GM18907 (cell line): ENCODE measurements around the gene COPG2.
A peak's percentile ranks its signal among the peaks of the same experiment; 100 is the strongest.

Experiments used
- ATAC-seq: cut with Tn5 transposase; IDR thresholded peaks from one replicate; pipeline ENCODE4 v1.9.1; 2021; ENCODE audit warnings: mild to moderate bottlenecking, moderate library complexity; ENCODE audit not compliant: unreplicated experiment

COPG2 gene

DNA sequence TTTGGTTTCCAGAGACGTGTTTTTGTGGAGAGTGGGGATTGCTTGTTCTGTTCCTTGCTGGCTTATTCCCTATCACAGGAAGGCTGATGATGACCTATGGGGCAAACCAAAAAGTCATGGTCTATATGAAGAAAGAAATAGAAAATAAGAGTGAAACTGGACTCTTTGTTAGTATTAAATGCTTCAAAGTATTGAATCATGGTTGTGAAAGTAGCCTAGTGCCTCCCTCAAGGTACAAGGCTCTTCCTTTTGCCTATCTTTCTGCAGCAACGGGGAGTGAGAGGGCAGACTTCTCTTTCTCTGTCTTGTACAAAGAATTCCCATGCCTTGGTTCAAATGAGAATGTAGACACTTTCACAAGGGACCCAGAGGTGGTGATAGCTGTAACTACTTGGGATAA, 167.6 kb downstream of the COPG2 start:
- ATAC-seq: no peak

DNA sequence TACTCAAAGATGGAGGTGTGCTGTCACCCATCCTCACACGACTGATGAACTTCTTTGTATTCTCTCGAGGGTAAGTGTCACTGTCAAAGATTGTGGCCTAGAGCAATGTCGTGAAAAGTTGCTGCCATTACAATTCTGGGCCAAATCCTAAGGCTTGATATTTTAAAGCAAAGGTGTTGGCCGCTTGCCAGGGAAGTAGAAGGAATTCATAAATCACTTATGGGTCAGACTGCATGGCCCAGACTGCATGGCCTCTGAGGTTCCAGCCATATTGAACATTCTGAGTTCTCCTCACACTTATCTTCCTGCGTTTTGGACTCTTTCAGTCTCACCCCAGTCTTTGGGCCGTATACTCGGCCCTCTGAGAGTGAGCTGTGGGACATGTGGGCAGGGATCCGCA, 168.1 kb downstream of the COPG2 start:
- ATAC-seq: no peak

DNA sequence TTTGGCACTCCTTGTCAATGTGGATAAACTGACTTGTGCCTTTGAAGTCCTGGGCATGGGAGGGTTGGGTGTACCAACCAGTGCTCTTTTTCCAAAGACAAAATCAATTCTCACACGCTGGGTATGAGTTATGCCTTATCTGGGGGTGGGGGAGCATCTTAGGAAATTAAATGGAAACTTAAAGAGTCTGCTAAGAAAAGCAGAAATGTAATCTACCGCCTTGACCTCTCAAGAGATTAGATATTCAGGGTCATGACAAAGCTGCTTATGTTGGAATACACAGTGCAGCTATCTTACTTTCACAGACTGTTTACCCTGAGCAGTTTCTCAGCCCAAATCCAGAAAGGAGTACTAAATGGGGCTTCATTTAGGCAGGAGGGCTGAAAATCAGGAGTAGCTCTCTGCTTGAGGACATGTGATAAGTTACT, 174.1 kb downstream of the COPG2 start:
- no peak for ATAC-seq

DNA sequence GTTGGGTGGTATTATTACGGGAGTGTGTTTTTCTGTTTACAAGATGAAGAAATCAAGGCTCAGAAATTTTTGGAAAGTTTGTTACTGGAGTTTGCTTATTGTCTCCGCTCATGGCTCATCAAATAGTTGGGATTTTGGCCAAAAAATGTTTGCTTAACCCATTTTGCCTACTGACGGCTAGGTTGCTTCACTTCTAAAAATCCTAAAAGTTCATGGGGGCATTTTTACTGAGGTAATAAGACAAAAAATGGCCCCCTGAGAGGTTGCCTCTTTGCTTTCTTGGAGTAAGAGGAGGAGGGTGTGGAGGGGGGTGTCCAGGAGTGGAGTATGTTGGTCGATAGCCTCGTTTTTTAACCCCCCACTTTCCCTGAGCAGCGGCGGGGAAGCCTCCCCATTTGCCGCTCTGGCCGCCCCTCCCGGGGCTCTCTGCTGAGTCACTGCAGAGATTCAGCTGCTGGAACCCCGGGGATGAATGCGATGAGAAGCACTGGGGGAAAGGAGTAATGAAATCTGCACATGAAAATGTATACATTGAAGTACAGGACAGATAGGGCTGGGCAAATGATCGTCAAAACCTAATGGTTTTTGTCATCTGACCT, 175.2 kb downstream of the COPG2 start:
- no peak for ATAC-seq

DNA sequence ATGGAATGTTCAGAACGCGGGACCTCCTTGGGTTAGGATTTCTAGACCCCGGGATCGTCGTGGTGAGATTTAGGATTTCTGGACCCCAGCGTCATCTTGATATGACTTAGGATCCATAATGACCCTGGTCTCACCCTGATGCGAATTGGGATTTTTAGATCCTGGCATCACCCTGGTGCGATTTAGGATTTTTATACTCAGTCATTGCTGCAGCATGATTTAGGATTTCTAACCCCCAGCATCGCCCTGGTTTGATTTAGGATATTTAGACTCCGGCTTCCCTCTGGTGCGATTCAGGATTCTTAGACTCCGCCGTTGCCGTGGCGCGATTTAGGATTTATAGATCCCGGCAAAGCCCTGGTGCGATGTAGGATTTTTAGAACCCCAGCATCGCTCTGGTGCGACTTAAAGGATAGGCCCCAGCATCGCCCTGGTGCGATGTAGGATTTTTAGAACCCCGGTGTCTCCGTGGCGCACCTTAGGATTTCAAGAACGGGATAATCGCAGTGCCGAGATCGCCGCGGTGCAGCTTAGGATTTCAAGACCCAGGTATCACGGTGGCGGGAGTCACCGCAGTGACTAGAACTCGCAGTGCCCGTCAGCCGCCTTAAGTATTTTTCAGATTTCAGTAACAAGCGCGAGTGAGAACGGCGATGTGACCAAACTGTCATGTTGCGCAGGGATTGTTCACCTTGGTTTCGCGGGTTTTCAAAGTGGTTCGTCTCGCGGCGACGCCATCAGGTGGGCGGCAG, 175.8 kb downstream of the COPG2 start:
- ATAC-seq: no peak

DNA sequence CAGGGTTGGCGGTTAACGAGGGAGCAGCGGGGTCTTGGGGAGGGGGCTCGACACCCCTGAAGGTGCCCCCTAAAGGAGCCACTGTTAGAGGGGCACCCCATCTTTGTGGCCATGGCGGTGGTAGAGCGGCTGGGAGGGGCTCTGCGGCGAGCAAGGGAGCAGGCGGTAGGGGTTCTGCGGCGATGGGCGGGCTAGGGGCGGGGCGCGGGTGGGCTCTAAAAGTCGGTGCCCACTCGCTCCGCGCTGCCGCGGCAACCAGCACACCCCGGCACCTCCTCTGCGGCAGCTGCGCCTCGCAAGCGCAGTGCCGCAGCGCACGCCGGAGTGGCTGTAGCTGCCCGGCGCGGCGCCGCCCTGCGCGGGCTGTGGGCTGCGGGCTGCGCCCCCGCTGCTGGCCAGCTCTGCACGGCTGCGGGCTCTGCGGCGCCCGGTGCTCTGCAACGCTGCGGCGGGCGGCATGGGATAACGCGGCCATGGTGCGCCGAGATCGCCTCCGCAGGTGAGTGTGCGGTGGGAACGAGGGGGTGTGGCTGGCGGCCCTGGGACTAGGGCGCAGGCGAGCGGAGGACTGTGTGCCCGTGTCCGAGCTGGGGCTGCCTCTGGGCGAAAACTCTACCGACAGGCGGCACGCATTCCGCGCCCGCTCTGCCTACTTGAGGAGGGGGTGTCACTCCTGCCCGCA, 176.6 kb downstream of the COPG2 start, which contains the start of gene MEST:
TSS of gene MEST (plus strand) at position 245 of the 682 bp plus-strand sequence. CDS start at position 474, 229 bp downstream.
- ATAC-seq: no peak

DNA sequence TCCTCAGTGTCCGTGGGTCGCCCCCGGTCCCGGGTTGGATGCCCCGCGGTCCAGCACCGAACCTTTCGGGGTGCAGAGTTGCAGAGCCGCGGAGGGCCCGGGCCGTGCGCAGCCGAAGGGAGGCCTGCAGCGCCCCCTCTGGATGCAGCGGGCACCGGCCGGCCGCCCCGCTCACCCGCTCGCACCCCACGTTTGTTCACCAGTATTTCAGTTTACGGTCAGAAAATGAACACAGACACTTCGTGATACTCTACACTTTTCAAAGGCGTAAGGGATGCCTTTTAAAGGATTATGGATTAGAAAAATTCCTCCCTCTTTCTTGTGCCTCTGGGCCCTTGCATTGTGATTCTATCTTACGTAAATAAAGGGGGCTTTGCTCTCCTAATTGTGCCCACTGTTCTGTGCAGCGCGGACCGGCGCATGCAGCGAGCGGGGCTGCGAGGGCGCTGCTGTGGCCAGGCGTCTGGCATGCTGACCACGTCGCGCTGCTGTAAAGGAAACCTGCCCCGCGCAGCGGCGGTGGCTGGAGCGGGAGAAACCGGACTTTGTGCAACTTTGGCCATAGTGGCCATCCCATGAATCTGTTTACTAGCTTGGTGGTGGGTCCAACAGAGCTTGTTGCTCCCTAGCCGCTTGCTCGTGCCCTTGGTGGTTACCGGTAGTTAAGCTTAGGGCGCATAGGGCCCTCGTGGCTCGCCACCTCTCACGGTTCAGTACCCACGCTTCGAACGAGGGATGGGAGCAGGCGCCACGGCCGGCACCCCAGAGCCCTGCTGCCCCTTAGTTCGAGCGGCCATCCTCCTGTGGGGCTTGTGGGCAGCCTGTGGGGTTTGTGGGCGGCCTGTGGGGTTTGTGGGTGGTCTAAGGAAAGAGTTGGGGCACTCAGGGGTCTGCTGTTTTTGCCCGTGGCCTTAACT, 177.4 kb downstream of the COPG2 start:
- no peak for ATAC-seq

DNA sequence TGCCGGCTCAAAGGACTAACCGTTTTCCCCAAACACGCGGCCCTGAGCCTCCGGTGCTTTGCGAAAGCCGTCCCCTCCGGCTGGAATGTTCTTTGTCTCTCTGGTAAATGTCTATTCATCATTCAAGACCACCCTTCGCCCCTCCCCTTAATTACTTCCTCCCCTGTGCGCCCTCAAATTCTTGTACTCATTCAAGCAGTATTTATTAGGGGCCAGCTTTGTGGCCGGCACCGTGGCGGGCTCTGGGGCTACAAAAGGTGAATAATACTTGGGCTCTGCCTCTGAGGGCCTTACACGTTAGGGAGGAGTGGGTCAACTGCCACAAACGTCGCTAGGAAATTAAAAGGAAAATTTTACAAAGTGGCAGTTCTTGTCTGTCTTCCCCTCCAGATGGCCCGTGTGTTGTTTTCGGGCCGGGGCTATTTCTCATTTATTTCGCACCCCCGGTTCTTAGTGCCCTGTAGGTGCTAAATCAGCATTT, 178.2 kb downstream of the COPG2 start:
- no peak for ATAC-seq

DNA sequence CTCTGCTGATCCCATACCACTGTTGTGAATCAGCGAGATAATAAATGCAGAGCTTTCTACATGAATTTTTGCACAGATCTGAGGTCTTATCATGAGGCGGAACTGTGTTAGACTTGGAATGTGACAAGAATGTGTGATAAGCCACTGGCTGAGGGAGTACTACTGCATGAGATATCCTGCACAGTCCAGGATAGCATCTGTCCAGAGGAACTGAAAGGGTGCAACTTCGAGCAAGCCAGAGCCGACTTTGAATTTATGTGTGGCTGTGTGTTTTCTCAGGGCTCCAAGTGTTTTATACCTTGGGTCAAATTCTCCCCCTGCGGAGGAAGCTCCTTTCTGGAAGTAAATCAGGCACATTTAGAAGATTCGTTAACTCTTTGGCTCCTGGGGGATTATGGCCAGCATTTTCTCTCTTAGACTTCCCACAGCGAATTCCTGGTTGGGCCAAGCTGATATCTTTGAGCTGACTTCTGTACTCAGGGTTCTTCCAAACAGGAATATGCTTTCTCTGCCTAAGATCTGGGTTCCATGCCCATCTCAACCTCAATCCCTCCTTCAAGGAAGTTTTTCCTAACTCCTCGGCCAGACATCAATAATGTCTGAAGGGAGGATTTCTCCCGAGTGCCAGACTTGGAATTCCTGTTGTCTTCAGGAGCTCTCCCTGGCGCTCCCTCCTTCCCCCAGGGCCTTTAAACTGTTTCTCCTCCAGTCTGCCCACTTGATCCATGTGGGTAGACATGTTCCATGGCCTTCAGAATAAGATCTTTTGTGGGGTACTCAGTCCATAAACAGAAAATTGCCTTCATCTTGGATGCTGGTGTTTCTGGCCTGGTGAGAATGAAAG, 179.2 kb downstream of the COPG2 start:
- ATAC-seq: no peak

DNA sequence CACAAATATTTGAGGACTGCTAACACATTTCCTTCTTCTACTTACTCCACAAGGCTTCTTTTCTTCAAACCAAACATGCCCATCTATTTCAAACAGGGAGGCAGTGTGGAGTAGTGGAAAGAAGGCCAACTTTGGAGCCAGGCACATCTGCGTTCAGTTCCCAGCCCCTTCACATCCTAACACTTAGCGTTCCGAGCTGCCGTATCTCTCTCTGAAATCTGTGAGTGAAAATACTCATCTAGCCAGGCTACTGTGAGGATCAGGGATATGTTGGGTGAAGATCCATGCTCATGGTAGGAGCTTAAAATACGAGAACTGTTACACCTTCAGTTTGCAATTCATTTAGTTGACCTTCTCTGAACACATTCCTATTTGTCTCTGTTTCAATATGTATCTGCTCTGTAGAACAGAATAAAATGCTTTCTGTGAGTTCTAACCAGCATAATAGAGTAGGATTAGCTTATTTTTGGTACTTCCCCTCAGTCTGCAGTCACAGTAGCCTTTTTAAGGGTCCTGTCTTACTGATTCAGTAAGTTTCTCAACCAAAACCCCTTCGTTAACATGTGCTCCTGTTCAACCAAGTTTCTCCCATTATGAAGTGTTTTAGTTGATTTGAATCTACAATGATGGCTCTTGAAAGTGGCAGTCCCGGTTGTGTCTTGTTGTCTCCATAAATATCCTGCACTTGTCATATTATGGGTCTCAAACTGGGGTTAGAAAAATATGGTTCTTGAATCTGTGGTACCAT, 180.0 kb downstream of the COPG2 start:
- no peak for ATAC-seq

DNA sequence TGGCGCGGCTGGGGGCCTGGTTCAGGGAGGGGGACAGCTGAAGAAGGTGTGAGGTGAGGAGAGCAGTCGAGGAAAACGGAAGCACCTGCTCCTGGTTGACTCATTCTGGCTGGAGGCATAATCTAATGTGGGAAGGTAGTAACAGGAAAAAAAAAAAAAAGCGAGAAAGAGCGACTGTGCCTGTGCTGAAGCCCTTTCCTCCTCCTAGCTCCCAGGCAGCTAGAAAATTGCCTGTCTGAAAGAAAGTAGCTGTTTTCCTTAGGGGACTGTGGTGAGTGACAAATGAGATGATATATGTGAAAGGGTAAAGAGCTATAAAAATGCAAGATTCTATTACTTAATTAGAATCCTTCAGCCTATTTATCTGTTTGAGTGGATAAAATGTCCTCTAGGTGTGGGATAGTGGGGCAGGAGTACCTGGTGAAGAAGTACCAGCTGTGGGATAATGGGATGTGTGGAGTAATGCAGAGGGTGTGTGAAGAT, 181.6 kb downstream of the COPG2 start:
- no peak for ATAC-seq

DNA sequence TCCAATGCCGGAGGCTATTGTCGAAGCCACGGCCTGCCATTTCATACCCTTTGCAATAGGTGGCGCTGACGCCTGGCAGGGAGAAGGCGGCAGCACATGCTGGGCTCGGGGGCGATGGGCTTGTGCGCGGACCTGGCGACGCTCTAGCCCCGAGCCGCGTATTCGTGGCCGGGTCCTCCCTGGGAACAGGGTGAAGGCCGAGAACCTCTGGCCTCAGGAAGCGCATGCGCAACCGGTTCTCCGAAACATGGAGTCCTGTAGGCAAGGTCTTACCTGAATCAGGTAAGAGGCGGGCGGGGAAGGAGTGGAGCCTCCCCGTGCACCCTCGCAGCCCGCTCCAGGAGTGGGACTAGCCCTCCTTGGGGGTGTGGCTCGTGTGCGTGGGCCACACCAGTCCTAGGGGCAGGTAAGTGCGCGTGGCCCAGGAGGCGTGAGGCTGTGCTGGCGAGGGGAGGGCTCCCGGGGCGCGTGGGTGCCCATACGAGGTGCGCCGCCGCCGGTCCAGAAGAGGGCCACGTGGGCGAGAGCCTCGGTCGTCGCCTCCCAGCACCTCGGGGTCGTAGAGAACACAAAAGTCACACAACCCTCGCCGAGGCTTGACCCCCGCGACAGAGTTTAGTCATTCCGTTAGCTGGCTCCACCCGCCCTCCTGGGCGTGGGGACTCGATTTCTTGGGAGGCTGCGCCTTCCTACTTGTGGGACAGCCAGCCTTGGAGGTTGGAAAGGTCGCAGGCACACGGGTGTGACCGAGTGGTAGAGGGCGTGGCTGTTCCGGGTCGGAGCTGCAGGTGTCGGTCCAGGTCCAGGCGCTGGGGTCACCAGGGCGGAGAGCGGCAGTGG, 182.2 kb downstream of the COPG2 start:
- peak; percentile 50 for ATAC-seq

DNA sequence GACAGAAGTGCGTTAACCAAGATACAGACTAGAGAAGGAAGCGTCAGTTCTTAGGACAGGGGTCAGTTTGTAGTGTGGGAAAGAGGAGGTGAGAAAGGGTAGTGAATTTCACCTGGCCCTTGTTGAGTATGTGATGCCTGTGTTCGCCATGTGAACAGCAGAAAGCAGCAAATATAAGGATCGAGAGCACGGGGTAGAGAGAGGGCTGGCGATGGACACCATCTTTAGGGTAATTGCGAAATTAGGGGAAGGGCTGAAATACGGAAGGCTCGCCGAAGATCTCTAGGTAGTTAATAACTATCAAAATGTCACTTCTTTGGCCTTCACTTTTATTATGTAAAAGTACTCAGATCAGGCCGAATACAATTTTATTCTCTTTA, 182.8 kb downstream of the COPG2 start:
- no peak for ATAC-seq

DNA sequence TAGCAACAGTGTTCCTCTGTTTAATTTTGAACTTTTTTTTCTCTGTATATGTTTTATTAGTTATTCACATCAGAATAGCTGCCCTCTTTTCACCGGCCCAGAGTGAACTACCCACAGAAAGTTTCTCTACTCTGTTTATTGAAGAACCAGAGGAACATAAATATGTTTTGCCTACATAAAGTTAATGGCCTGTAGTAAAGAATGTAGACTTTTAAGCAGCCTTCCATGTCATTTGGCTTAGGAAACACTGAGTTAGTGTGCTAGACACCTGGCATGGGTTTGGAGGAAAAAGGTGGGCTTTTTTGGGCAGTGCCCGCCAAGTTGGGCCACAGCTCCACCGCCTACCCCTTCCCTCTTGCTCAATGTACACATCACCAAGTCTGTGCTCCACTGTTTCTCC, 185.5 kb downstream of the COPG2 start:
- no peak for ATAC-seq

DNA sequence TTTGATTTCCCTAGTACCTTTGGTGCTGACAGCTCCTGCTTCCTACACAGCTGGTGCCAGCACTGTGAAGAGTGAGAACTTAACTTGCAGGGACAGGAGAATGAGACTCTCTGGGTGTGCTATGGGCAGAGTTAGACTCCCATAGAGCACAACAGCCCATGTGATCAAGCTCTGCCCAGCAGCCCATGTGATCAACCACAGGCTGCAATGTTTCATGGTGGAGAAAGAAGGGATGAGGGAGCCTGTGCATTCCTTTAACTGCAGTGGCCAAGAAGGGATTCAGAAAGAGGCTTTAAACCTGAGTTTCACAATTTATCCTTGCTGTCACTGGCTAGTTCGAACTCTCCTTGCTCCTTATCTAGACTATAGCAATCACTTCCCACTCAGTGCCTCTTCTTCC, 186.7 kb downstream of the COPG2 start:
- no peak for ATAC-seq

DNA sequence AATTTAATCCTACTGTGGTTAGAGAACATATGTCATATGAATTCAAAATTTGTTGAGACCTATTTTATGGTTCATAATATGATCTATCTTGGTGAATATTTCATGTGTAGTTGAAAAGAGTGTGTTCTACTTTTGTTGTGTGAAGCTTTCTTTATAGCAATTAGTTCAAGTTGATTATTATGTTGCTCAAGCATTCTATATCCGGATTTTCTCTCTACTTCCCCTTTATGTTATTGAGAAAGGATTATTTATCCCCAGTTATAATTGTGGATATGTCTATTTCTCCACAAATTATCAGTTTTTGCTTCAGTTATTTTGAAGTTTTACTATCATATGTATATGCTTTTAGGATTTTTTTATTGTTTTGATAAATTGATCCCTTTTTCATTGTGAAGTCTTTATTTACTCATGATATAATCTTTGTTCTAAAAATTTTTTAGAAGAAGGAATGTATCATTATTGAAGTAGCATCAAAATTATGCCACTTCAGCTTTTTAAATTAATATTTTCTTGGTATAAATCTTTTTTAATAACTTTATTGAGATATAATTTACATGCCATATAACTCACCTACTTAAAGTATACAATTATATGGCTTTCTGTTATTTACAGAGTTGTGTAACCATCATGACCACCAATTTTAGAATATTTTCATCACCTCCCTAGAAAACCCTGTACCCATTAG, 188.7 kb downstream of the COPG2 start:
- no peak for ATAC-seq

DNA sequence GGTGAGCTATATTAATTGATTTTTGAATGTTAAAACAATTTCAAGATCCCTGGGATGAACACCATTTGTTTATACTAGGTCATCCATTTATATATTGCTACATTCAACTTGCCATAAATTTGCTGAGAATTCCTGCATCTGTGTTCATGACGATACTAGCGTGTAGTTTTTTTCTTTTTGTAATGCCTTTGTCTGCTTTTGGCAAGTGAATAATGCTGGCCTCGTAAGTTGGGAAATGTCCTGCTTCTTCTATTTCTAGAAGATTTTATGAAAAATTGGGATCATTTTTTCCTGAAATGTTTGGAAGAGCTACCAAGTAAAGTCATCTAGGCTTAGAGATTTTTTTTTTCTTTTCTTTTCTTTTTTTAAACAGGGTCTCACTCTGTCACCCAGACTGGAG, 189.6 kb downstream of the COPG2 start:
- no peak for ATAC-seq
